Neural progenitor cell (in vitro differentiated cells): ENCODE data around the gene SCFD2. TPM values are rescaled to one million over a fixed set of nuclear protein-coding genes. Genes with fewer than 3 reads are reported as not detected.

Source experiments
- DNase-seq: peaks from one replicate; pipeline ENCODE4 v3.0.0-alpha.2; 2016; ENCODE audit warnings: low spot score
- H2AFZ ChIP-seq: fragments of 200-600 bp; sonication (generic); replicated peaks from 2 replicates; pipeline ENCODE4 v1.6.1; 2016; ENCODE audit warnings: antibody characterized with exemption
- H3F3A ChIP-seq: fragments of 200-600 bp; sonication (generic); 2 replicates; pipeline ENCODE4 v1.6.1; 2016; ENCODE audit warnings: antibody characterized with exemption, low read depth
- H3K27ac ChIP-seq: fragments of 200-600 bp; sonication (generic); 2 replicates; pipeline ENCODE4 v1.5.1; 2016; ENCODE audit warnings: mild to moderate bottlenecking
- H3K27me3 ChIP-seq: fragments of 200-600 bp; sonication (generic); 2 replicates; pipeline ENCODE4 v1.6.1; 2016; ENCODE audit warnings: mild to moderate bottlenecking, moderate library complexity
- H3K36me3 ChIP-seq: fragments of 200-600 bp; sonication (generic); 2 replicates; pipeline ENCODE4 v1.5.1; 2016
- H3K4me1 ChIP-seq: fragments of 200-600 bp; sonication (generic); 2 replicates; pipeline ENCODE4 v1.6.1; 2016; ENCODE audit warnings: mixed run types
- H3K4me2 ChIP-seq: fragments of 200-600 bp; sonication (generic); 2 replicates; pipeline ENCODE4 v1.6.1; 2016
- H3K4me3 ChIP-seq: fragments of 200-600 bp; sonication (generic); 2 replicates; pipeline ENCODE4 v1.5.1; 2016
- H3K79me2 ChIP-seq: fragments of 200-600 bp; sonication (generic); 2 replicates; pipeline ENCODE4 v1.6.1; 2016; ENCODE audit warnings: low read depth
- H3K9ac ChIP-seq: fragments of 200-600 bp; sonication (generic); 2 replicates; pipeline ENCODE4 v1.6.1; 2016
- H3K9me3 ChIP-seq: fragments of 200-600 bp; sonication (generic); 2 replicates; pipeline ENCODE4 v1.5.1; 2016; ENCODE audit warnings: low read depth
- H4K20me1 ChIP-seq: fragments of 200-600 bp; sonication (generic); 2 replicates; pipeline ENCODE4 v1.6.1; 2016; ENCODE audit warnings: low read depth
- H3K27ac Mint-ChIP-seq: 3 replicates; pipeline ENCODE4 v1.8.0; 2021; ENCODE audit warnings: mixed read lengths
- H3K27me3 Mint-ChIP-seq: 2 replicates; pipeline ENCODE4 v1.8.0; 2022; ENCODE audit warnings: low read depth, mild to moderate bottlenecking, inconsistent platforms, moderate library complexity, mixed read lengths; ENCODE audit not compliant: insufficient read depth
- H3K36me3 Mint-ChIP-seq: 3 replicates; pipeline ENCODE4 v1.8.0; 2021; ENCODE audit warnings: mixed read lengths
- H3K4me1 Mint-ChIP-seq: 3 replicates; pipeline ENCODE4 v1.8.0; 2021; ENCODE audit warnings: mixed read lengths
- H3K4me3 Mint-ChIP-seq: 3 replicates; pipeline ENCODE4 v1.8.0; 2021; ENCODE audit warnings: mild to moderate bottlenecking, moderate library complexity, mixed read lengths
- H3K9me3 Mint-ChIP-seq: 3 replicates; pipeline ENCODE4 v1.8.0; 2020; ENCODE audit warnings: mixed read lengths
- EZH2 ChIP-seq: fragments of 200-600 bp; sonication (generic); IDR thresholded peaks from 2 replicates; pipeline ENCODE4 v1.6.1; 2017; ENCODE audit warnings: antibody characterized with exemption, mild to moderate bottlenecking, moderate library complexity
- EZH2phosphoT487 ChIP-seq: fragments of 200-600 bp; sonication (generic); IDR thresholded peaks from 2 replicates; pipeline ENCODE4 v1.6.1; 2017; ENCODE audit warnings: antibody characterized with exemption
- total RNA-seq: library from RNA; depleted of rRNA; stranded (reverse); fragments of >200 nt; gene quantifications from 2 replicates; pipeline ENCODE4 v1.2.3, GENCODE V29; 2015; ENCODE audit warnings: low replicate concordance
- TF ChIP-seq, protein P1 (sequence below): fragments of 200-600 bp; sonication (generic); IDR thresholded peaks from 2 replicates; pipeline ENCODE4 v1.5.1; 2017; ENCODE audit warnings: antibody characterized with exemption, mild to moderate bottlenecking

The SCFD2 gene
- total RNA-seq, 1 donor from 2014 or later, result 4.8 TPM

DNA sequence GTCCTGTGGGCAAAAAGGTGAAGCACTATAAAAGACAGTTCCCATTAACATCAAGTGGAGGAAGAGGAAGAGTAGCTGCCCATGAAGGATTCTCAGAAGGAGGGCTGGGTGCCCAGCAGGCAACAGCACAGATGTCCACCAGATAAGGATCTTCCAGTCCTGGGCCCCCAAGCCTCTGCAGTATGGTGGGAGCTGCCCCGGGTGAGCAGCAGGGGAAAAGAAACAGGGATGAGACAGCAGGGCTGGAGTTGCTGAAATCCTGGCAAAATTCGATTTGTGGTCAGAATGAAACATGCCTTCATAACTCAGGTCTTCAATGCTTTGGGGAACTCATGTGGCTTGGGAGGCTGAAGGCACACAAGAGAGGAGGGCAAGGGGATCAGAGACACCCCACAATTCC, 409.2 kb downstream of the SCFD2 start:
- TF ChIP-seq EZH2 (no peak), EZH2phosphoT487 (no peak)
- TF ChIP-seq, protein P1, sequence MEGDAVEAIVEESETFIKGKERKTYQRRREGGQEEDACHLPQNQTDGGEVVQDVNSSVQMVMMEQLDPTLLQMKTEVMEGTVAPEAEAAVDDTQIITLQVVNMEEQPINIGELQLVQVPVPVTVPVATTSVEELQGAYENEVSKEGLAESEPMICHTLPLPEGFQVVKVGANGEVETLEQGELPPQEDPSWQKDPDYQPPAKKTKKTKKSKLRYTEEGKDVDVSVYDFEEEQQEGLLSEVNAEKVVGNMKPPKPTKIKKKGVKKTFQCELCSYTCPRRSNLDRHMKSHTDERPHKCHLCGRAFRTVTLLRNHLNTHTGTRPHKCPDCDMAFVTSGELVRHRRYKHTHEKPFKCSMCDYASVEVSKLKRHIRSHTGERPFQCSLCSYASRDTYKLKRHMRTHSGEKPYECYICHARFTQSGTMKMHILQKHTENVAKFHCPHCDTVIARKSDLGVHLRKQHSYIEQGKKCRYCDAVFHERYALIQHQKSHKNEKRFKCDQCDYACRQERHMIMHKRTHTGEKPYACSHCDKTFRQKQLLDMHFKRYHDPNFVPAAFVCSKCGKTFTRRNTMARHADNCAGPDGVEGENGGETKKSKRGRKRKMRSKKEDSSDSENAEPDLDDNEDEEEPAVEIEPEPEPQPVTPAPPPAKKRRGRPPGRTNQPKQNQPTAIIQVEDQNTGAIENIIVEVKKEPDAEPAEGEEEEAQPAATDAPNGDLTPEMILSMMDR, result no peak
- H3K27ac Mint-ChIP-seq, result peak overlapping the region; percentile 94

DNA sequence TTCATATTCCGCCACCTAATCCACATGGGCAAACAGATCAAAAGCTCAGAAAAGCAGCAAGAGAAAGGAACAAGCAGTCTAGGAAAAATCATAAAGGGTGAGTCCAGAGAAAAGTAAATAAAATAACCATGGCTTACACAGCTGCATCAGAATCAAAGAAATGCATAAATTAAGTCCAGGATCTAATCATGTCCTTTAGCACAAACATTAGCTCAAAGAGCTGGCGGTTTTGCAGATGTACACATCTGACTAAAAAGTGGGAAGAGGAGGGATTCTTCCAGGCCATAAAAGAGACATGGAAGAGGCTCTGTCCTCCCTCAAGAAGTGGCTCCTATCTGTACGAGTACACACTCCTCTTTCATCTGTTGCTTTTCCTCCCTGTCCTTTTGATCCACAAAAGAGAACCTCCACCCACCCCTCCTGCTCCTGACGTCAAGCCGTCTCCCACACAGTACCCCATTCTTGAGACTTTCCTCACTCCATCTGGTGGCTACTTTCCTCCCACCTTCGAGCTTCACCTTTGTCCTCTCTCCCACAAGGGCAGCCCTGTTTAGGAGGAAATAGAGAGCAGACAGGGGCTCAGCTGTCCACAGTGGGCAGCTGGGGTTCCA, 411.2 kb downstream of the SCFD2 start:
- no peak overlapping the region for H3K27ac ChIP-seq
- H4K20me1 ChIP-seq, result no peaks in the 10 kb centered on the region
- no peak overlapping the region for H3K4me3 Mint-ChIP-seq
- no peaks in the 10 kb centered on the region for H3K9me3 ChIP-seq
- no peaks in the 10 kb centered on the region for H3K36me3 Mint-ChIP-seq
- H3K27ac Mint-ChIP-seq, result peak overlapping the region; percentile 92
- peaks cover 54% of the 10 kb centered on the region for H3K4me1 Mint-ChIP-seq
- H2AFZ ChIP-seq, result no peak overlapping the region
- H3K9me3 Mint-ChIP-seq, result peaks cover 3% of the 10 kb centered on the region
- H3K4me2 ChIP-seq, result no peak overlapping the region
- H3K4me3 ChIP-seq, result no peak overlapping the region
- H3F3A ChIP-seq, result peaks cover 5% of the 10 kb centered on the region
- H3K27me3 Mint-ChIP-seq, result peaks cover 2% of the 10 kb centered on the region
- TF ChIP-seq EZH2, result no peak
- TF ChIP-seq EZH2phosphoT487, result no peak
- TF ChIP-seq, protein P1, result no peak
- no peak overlapping the region for H3K9ac ChIP-seq
- no peak for DNase-seq
- H3K79me2 ChIP-seq, result no peaks in the 10 kb centered on the region
- no peaks in the 10 kb centered on the region for H3K36me3 ChIP-seq
- no peaks in the 10 kb centered on the region for H3K27me3 ChIP-seq
- peaks cover 35% of the 10 kb centered on the region for H3K4me1 ChIP-seq

More for the DNA sequence above, 409.2 kb downstream of the SCFD2 start:
- DNase-seq, result no peak
- Histone ChIP-seq H3K9me3 (no peaks in the 10 kb centered on the region), H2AFZ (no peak overlapping the region), H4K20me1 (no peaks in the 10 kb centered on the region), H3K4me1 (peaks cover 29% of the 10 kb centered on the region), H3K27me3 (no peaks in the 10 kb centered on the region), H3K4me2 (peak overlapping the region; percentile 50), H3K36me3 (no peaks in the 10 kb centered on the region), H3K9ac (no peak overlapping the region), H3F3A (peaks cover 5% of the 10 kb centered on the region), H3K27ac (no peak overlapping the region), H3K4me3 (no peak overlapping the region), H3K79me2 (no peaks in the 10 kb centered on the region)
- Mint-ChIP-seq H3K4me3 (no peak overlapping the region), H3K9me3 (peaks cover 3% of the 10 kb centered on the region), H3K27me3 (no peaks in the 10 kb centered on the region), H3K4me1 (peaks cover 55% of the 10 kb centered on the region), H3K36me3 (no peaks in the 10 kb centered on the region)

DNA sequence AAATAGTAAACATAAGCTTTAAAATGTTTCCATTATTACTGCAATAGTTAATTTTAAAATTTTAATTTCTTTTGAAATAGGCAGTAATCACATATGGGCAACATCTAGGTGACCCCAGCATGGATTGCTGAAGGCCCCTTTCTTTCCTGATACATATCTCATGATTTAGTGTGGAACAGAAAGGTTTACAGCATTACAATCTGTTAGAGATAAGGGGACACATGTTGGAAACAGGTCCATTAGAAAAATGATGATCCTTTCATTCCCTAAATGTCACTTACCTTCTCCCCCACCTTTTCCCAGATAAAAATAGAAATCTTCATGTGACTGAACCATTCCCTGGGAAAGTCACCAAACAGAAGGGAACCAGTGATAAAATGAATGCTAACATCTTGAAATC, 413.3 kb downstream of the SCFD2 start:
- no peak overlapping the region for H3K9ac ChIP-seq
- Mint-ChIP-seq H3K27ac (no peak overlapping the region), H3K9me3 (peaks cover 3% of the 10 kb centered on the region), H3K4me3 (no peak overlapping the region), H3K27me3 (peaks cover 2% of the 10 kb centered on the region), H3K4me1 (peaks cover 53% of the 10 kb centered on the region), H3K36me3 (no peaks in the 10 kb centered on the region)
- H3K4me2 ChIP-seq, result no peak overlapping the region
- DNase-seq, result no peak
- H3K4me1 ChIP-seq, result peaks cover 37% of the 10 kb centered on the region
- H3K36me3 ChIP-seq, result no peaks in the 10 kb centered on the region
- no peak overlapping the region for H3K27ac ChIP-seq
- H2AFZ ChIP-seq, result no peak overlapping the region
- no peaks in the 10 kb centered on the region for H4K20me1 ChIP-seq
- no peak overlapping the region for H3K4me3 ChIP-seq
- peaks cover 5% of the 10 kb centered on the region for H3F3A ChIP-seq
- H3K79me2 ChIP-seq, result no peaks in the 10 kb centered on the region
- no peaks in the 10 kb centered on the region for H3K27me3 ChIP-seq
- H3K9me3 ChIP-seq, result no peaks in the 10 kb centered on the region
- TF ChIP-seq EZH2, result no peak
- TF ChIP-seq, protein P1, result no peak
- no peak for TF ChIP-seq EZH2phosphoT487
